NAMALWA (cell line): ENCODE results near the gene FXYD7.
"Not testable (repeated sequence)": the region's sequence is repeated elsewhere in the genome, so short reads cannot be mapped to it uniquely, and the experiment has no call there.

Experiments
- DNase-seq: peaks from one replicate; pipeline ENCODE4 v3.0.0-alpha.2; 2015; ENCODE audit warnings: low spot score

FXYD7 gene, protein sequence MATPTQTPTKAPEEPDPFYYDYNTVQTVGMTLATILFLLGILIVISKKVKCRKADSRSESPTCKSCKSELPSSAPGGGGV

DNA sequence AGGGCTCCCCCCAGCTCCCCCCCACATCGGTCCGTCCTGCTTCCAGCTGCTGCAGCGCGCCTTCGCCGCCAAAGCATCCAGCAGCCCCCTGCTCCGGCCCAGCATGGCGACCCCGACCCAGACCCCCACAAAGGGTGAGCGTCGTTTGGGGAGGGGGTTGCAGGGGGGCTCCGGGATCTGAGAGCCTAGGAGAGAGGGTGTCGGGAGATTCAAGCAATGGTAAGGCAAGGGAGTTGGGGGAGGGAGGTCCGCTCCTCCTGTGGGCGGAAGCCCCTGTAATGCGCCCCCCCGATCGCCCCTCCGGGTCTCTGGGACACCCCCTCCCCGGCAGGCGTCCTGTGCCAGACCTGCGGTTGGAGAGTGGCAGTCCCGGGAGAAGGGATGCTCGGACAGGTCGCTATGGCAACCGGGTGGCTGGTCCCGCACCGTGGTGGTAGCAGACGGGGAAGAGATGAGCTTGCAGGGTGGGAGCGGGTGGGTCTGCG is at the start of gene FXYD7:
FXYD7 (plus strand) TSS at position 25 of the 485 bp plus-strand sequence; CDS start at position 104, 79 bp downstream.
- no peak for DNase-seq

DNA sequence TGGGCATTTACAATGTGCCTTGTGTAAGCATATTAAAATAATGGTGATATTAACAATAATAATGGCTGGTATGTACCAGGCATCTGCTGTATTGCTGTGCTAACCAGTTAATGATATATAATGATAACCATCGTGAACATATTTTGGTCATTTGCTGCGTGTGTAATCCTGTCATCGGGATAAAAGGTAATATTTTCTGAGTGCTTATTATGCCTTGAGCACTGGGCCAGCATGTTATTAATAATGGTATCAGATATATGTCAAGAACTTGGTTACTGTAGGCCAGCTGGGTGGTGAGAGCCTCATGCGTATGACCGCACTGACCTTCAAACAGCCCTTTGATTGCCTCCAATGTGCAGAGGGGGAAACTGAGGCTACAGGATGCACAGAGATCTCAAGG is 49.6 kb upstream of the FXYD7 start:
- no peak for DNase-seq

DNA sequence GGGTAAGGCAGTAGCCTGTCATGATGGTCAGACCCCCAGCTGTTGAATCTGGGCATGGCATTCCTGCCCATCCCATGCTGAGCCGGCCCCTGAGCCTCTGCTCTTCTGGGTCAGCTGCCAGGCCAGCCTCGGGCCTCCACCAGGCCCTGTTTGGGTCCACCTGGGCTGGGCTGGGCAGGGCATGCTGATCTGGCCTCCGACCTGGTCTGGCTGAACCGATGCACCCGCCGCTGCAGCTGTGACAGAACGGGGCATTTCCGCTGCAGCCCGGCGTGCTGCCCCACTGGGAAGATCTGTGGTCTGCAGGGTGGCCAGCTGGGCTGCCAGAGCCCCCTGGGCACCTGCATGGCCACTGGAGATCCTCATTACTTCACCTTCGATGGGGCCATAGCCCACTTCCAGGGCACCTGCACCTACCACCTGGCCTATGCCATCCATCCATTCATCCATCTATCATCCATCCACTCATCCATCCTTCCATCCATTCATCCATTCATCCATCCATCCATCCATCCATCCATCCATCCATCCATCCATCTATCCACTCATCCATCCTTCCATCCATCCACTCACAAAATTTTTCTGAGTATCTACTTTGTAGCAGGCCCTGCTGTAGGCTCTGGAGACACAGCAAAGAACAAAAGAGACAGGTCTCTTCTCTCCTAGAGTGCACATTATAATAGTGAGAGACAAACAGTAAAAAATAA is 49.0 kb upstream of the FXYD7 start:
- DNase-seq = no peak

DNA sequence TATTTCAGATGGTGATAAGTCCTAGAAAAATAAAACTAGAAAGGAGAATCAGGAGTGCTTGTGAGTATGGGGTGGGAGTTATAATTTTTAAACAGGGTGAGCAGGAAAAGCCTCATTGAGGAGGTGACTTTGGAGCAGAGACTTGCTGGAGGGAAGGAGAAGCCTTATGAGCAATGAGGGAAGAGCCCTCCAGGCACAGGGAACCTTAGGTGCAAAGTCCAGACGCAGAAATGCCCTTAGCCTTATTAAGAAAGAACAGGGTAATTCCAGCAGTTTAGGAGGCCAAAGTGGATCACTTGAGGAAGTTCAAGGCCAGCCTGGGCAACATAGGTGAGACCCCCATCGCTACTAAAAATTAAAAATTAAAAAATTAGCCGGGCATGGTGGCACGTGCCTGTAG is 48.4 kb upstream of the FXYD7 start:
- DNase-seq = no peak

DNA sequence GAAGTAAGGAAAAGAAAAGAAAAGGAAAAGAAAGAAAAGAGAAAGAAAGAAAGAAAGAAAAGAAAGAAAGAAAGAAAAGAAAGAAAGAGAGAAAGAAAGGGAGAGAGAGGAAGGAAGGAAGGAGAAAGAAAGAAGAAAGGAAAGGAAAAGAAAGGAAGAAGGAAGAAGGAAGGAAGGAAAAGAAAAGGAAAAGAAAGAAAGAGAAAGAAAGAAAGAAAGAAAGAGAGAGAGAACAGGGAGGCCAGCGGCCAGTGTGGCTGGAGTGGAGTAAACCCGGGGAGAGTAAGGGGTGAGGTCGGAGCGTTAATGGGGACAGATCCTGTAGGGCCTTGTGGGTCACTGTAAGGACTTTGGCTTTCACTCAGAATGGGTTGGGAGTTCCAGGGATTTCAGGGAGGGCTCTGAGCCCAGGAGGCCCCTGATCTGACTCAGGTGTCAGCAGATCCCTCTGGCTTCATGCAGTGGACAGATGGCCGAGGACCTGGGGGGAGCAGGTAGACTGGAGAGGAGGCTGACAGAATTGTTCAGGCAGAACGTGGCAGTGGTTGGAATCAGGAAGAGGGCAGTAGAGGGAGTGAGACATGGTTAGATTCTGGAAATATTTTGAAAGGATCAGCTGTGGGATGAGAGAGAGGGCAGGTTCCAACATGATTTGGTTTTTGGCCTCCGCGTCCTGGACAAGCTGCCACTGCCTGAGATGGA is 47.2 kb upstream of the FXYD7 start:
- no peak for DNase-seq

DNA sequence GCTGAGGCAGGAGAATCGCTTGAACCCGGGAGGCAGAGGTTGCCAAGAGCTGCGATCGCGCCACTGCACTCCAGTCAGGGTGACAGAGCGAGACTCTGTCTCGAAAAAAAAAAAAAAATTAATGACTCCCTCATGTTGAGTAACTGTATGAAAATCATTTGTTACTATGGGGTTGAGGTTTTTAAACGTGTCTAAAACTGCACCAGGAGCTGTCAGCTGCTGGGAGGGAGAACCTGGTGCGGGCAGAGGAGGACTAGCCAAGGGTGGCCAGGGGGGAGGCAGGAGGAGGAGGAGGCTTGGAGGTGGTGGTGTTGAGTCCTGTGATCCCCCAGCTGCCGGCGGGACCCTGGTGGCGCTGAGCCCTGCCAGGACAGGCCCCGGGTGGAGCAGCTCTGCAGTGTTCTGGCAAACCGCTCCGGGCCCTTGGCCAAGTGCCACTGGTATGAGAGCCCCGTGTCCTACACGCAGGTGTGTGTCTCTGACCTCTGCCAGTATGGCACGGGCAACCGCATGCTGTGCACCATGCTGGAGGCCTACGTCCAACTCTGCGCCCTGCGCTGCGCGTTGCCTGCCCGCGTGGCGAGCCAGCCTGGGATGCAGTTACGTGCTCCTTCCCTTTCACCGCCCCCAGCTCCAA is 44.5 kb upstream of the FXYD7 start:
- no peak for DNase-seq

DNA sequence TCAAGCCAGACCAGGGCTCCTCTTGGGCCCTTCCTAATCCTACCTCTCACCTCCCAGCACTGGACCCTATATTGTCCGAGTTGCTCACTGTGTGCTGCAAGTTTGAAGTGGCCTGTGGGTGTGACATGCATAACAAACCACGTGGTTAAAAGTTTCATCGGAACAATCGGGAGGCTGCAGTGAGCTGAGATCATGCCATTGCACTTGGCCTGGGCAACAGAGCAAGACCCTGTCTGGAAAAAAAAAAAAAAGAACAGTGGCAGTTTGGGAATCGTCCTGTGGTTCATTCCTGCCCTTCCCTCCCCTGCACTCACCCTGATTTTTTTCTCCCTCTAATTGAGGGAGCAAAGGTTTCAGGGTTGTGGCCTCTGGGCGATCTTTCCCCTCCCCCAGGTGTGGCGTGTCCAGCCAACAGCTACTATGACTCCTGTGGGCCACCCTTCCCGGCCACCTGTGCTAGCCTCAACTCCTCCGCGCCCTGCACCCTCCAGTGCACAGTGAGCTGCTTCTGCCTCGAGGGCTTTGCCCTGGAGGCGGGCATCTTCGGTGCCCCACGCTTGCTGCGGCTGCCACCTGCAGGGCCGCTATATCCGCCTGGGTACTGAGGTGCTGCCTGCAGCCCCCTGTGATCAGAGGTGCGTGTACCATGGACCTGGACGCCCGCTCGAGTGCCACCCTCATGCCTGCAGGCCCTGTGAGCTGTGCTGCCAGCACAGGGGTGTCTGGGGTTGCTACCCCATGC is 43.7 kb upstream of the FXYD7 start:
- DNase-seq = no peak

DNA sequence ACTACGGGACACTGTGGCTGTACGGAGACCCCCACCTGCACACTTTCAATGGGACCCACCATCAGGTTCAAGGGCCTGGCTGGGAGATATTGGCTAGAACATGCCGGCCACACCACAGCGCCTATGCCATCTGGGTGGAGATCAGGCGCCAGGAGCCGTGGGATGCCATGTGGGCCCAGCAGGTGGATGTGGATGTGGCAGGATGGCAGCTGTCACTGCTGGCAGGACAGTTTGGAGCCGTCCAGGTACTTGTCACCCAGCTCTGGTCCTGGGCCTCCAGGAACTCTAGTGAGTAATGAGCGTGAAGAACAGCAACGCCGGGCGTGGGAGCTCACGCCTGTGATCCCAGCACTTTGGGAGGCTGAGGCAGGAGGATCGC is 43.2 kb upstream of the FXYD7 start:
- no peak for DNase-seq

DNA sequence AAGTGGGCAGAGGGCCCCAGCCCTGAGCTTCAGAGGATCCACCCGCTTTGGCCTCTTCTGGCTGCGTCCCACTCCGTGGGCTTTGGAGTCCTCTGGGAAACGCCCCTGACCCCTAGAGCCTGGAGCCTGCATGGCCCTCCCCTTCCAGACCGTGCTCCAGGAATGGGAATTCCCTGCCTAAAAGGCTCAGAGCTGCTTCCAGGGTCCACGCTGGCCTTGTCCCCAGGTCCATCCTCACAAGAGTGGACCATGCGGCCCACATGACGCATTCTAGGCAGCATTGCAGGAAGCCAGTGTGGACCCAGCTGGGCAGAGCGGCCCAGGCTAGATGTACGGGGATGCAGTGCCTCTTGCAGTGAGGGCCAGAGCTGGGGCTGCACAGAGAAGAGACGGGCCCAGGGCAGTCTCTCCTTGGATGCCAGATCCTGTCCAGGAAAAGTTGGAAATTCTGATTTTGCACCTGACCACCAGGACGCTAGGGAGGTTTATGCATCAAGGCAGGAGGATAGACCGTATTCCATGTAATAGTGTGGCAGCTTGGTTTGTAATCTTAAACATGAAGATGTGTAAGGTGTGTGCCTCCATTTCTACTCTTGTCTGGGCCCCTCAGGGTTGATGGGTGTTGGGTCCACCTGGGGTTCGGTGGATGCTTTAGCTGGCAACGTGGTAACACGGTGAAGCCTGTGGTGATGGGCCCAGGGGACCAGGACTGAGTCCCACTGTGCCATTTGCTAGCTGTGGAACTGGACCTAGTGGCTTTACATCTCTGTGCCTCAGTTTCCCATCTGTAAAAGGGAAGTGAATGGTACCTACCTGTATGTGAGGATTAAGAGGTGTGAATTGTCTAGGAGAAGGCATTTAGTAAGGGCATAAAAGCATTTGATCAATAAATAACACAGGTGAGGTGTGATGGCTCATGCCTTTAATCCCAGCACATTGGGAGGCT is 42.2 kb upstream of the FXYD7 start:
- no peak for DNase-seq

DNA sequence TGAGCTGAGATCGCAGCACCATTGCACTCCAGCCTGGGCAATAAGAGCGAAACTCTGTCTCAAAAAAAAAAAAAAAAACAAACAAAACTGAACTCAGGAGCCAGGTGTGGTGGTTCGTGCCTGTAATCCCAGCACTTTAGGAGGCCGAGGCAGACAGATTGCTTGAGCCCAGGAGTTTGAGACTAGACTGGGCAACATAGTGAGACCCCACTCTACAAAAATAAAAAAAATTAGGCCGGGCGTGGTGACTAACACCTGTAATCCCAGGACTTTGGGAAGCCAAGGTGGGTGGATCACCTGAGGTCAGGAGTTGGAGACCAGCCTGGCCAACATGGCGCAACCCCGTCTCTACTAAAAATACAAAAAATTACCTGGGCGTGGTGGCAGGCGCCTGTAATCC is 41.1 kb upstream of the FXYD7 start:
- DNase-seq = not testable (repeated sequence)

DNA sequence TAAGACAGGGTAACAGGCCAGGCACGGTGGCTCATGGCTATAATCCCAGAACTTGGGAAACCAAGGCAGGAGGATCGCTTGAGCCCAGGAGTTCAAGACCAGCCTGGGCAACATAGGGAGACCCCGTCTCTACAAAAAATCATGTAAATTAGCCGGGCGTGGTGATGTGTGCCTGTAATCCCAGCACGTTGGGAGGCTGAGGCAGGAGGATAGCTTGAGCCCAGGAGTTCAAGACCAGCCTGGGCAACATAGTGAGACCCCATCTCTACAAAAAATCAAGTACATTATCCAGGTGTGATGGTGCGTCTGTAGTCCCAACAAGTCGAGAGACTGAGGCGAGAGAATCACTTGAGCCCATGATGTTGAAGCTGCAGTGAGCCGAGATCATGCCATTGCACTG is 39.4 kb upstream of the FXYD7 start:
- not testable (repeated sequence) for DNase-seq

DNA sequence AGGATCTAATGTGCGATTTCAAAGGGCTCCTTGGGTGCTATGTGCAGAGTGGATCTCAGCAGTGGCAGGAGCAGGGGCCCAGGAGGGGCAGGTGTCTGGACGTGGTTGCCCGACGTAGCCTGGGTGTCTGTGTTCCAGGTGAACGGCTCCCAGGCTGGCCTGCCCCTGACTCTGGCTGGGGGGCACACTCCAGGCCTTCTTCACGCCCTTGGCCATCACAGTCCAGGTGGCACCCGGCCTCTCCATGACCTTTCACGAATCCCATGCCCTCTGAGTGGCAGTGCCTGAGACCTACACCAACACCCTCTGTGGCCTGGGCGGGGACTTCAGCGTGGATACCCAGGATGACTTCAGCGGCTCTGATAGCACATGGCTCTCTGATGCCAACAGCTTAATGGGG is 38.7 kb upstream of the FXYD7 start:
- DNase-seq = no peak

DNA sequence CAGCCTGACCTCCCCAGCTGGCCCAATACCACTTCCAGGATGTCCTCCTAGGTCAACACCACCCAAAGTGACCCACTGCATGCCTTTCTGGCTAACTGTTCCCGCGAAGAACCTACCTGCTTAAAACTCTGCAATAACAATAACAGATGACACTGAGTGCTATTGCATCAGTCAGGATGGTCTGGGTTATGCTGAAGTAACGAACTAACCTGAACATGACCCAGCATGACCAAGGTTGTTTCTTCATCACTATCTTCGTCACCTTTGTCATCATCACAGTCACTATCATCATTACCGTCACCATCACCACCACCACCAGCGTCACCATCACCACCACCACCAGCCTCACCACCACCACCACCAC is 38.0 kb upstream of the FXYD7 start:
- DNase-seq = no peak

DNA sequence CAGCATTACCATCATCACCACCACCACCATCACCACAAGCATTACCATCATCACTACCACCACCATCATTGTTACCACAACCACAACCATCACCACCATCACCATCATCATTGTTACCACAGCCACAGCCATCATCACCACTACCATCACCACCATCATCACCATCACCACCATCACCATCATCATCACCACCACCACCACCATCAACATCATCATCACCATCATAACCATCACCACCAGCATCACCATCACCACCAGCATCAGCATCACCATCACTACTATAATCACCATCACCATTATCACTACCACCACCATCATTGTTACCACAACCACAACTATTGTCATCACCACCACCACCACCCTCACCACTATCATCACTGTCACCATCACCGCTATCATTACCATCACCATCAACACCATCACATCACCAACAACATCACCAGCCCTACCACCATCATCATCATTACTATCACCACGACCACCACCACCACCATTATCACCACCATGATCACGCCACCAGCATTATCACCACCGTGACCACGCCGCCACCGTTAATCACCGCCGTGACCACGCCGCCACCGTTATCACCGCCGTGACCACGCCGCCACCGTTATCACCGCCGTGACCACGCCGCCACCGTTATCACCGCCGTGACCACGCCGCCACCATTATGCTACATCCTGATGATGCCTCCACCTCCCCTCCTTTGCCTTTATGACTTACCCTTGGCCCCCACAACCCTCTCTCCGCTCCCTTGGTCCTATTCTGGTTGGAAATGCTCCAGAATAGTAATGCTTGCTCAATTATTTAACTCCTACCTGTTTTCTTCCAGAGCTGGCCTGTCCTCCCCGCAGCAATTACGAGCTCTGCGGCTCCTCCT is 37.4 kb upstream of the FXYD7 start:
- no peak for DNase-seq

DNA sequence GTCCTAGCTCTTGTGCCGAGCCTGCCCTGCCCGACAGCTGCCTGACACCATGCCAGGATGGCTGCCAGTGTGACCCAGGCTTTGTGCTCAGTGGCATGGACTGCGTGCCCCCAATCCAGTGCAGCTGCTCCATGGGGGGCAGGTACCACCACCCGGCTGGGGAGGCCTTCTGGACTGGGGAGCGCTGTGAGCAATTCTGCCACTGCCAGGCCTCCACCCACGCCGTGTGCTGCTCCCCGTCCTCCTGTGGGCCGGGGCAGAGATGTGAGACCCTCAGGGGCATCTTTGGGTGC is 36.8 kb upstream of the FXYD7 start:
- DNase-seq = no peak

DNA sequence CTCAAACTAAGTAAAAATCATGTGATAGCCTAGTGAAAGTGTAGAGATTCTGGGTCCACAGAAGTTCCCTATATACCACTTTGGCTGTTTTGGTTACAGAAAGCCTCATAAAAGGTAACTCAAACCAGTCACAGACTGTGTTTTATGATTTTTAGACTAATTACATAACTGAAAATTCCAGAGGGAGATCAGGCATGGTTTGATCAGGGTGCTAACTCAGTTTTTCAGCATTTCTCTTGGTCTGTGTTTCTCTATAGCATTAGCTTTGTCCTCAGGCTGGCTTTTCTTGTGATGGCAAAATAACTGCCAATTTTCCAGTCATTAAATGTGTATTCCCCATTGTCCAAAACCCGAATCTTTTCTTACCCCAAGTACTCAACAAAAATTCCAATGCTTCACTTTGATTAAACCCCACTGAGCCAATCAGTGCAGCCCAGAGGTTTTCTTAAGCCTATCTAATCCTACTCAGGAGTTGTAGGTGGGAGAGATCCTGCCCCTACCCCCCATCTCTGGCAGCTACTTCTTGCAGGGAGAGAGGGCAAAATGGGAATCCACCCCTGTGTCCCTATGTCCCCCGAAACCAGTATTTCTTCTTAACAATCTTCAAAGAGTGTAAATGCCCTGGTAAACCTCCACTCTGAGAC is 36.0 kb upstream of the FXYD7 start:
- DNase-seq = no peak

DNA sequence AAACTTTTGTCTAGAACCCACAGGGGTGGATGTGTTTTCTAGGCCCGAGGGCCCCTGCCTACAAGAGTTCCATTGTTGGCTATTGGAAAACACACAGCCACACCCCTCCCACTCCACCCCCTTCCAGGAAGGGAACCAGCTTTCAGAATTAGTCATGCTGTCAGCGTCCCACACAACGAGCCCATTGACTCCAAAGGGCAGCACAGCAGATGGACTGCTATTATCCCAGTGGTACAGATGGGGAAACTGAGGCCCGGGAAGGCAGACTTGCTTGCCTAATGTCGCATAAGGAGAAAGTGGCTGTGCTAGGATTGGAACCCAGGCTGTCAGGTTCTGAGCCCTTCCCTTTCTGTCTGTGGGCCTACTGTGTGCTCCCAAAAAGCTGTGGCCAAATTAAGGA is 35.5 kb upstream of the FXYD7 start:
- no peak for DNase-seq

DNA sequence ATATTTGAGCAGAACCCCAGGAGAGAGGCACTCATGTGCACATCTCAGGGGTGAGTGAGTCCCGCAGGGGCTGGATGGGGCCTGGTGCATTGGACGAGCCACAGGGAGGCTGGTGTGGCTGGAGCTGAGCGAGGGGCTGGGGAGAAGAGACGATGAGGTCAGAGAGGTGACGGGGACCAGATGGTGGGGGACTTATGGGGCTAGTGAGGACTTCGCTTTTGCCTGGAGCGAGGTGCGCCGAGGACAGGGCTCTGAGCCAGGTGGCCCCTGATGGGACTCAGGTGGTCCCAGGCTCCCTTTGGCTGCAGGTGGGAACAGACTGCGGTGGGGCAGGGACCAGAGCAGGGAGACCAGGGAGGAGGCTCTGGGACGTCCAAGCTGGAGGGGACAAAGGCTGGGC is 34.3 kb upstream of the FXYD7 start:
- DNase-seq = no peak

DNA sequence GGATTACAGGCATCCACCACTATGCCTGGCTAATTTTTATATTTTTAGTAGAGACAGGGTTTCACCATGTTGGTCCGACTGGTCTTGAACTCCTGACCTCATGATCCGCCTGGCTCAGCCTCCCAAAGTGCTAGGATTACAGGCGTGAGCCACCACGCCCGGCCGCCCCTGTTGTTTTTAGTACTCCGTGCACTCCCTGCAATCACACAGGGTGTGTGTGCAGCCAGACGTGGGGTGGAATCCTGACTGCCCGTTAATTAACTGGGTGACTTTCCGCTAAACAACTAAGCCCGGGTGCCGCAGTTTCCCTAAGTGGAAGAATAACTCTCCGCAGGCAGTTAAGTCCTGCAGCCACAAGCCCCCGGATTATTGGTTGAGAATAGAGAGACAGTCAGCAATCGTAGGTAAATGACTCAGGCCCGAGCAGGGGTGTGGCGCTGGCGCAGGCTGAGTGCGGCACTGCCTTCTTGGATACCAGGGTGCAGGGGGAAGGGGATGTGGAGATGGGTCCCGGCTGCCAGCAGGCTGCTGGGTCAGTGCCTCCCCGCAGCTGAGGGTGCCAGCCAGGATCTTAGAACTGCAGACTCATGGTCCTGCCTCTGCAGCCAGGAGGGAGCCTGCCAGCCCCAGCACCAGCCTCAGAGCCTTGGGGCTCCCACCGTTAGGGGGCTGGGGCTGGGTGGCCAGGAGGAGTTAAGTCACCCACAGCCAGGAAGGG is 33.5 kb upstream of the FXYD7 start:
- DNase-seq = no peak
